Tibial nerve (tissue), 3 donors: ENCODE data around the gene COL8A1.

Source experiments
- POLR2A ChIP-seq, 2 donors: fragments of 450-650 bp; IDR thresholded peaks; one replicate each; pipeline ENCODE4 v1.6.1; 2017; ENCODE audit warnings: antibody characterized with exemption in 2 of 2, mild to moderate bottlenecking in 2 of 2, moderate library complexity in 2 of 2
- TF ChIP-seq, protein P1 (sequence below), 5 experiments: fragments of 200-600 bp in 3 of 5; fragments of 450-650 bp in 2 of 5; sonication (generic) in 3 of 5; IDR thresholded peaks; one replicate each; pipeline ENCODE4 v1.5.1; 2016 to 2019; ENCODE audit warnings: antibody characterized with exemption in 5 of 5, mild to moderate bottlenecking in 3 of 5, moderate library complexity in 2 of 5

DNA sequence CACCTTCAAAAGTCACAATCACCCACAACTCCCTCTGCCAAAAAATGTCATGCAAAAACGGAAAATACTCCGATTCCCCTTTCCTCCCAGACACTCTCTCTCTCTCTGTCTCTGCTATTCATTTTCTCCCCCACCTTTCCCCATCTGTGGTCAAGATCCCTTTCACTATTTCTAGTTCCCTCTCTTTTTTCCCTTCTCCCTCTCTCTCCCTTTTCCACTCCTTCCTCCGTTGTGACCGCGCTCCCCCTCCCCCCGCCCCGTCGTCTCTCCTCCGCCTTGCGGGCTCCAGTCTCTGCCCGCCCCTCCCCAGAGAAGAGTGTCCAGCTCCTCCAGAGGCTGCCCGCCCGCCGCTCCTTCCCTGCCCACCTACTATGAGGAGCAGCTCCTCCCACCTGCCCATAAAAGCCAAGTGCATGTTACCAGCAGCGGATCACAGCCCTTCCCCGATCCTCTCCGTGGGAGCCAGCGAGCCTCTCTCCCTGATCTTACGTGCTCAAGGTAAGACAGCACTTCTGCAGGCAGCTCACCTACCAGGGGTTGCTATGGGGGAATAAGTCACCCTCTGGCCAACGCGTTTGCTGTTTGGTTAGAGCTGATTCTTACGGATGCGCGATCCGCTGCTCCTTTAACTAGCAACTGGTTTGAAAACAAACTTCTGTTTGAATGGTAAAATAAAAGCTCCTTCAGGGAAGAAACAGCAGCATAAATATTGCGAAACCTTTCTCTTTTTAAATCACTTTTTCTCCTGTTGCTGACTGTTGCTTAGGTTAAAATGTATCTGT, at the start of gene COL8A1:
- TF ChIP-seq POLR2A (IDR thresholded peaks at IDR 0.05) = peak; percentile 20 to 67
- TF ChIP-seq, protein P1, sequence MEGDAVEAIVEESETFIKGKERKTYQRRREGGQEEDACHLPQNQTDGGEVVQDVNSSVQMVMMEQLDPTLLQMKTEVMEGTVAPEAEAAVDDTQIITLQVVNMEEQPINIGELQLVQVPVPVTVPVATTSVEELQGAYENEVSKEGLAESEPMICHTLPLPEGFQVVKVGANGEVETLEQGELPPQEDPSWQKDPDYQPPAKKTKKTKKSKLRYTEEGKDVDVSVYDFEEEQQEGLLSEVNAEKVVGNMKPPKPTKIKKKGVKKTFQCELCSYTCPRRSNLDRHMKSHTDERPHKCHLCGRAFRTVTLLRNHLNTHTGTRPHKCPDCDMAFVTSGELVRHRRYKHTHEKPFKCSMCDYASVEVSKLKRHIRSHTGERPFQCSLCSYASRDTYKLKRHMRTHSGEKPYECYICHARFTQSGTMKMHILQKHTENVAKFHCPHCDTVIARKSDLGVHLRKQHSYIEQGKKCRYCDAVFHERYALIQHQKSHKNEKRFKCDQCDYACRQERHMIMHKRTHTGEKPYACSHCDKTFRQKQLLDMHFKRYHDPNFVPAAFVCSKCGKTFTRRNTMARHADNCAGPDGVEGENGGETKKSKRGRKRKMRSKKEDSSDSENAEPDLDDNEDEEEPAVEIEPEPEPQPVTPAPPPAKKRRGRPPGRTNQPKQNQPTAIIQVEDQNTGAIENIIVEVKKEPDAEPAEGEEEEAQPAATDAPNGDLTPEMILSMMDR (IDR thresholded peaks at IDR 0.05) = no peak
